ENCODE data around the gene DCAF12.
"Not testable (repeated sequence)": the region's sequence is repeated elsewhere in the genome, so short reads cannot be mapped to it uniquely, and the experiment has no call there.

DCAF12 gene

DNA sequence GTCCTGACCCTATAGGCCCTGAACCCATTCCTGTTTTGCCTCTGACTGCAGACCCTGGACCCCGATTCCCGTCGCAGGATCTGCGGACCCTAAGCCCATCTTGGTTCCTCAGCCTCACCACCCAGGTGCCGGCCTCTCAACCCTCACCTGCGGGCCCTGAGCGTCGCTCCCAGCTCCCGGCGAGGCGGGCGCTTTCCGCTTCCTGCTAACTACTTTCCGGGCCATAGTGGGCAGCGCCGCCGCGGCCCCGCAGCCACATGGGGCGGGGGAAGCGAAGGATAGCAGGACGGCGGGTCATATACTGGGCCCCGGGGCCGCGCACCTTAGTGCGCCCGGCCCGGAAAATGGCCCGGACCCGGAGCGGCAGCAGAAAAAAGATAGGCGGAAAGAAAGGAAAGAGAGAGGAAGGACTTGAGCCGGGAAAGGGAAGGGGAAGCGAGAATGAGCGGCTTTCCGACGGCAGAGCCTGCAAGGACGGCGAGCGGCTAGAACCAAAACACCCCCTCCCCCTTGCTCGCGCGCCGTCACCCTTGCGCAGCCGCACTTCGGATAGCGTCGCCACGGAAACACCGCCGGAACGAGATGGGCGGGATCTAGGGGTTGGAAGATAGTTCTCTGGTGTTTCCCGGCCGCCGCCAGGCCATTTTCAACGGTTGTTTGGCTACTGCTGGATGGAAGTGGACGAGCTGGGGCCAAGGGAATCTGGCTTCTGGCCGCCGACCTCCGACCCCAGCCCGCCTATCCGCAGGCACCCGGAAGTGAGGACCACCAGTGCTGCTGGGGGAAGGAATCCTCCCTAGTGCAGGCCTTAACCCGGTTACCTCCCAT, at the start of gene DCAF12:
Gene DCAF12, minus strand, starts transcription at position 492 of the 828 bp plus-strand sequence. Its CDS starts 267 bp downstream, at position 225.
- DNase-seq (ENCODE audit: low spot score), result peak; percentile 98

DNA sequence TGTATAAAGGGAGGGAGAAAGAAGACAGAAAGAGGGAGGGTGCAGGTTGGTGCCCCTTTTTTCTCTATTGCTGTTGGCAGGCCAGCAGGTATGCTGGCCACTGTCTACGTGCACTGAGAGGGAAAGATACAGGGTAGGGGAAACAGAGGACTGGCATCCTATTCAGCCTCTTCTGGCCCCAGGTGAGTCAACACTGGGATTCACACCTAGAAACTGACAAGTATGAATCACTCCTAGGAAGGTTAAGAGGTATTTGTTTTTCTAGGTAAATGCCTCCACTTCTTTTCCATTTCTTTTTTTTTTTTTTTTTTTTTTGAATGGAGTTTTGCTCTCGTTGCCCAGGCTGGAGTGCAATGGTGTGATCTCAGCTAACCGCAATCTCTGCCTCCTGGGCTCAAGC, 49.6 kb upstream of the DCAF12 start:
- DNase-seq (ENCODE audit: low spot score), result no peak

DNA sequence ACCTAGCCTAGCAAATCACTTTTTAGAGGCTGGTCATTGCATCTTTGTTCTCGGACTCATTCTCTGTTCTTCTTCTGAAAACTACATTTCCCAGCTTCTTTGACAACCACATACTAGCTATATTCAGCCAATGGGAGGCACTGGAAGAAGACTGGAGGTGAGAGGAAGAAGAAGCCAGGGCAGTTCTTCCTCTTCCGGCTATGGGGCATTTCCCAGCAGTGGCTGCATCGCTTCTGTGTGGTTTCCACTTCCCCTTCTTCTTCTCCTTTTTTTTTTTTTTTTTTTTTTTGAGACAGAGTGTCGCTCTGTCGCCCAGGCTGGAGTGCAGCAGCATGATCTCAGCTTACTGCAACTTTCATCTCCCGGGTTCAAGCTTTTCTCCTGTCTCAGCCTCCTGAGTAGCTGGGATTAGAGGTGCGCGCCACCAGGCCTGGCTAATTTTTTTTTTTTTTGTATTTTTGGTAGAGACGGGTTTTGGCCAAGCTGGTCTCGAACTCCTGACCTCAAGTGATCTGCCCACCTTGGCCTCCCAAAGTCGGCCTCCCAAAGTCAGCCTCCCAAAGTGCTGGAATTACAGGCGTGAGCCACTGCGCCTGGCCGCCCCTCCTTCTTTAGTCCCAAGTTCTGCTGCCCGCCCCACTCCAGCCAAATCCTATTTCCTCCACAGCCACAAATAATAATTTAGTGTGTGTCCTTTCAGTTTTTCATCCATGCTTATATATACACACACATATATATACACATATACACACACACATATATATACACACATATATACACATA, 45.4 kb upstream of the DCAF12 start:
- DNase-seq (ENCODE audit: low spot score), result no peak

DNA sequence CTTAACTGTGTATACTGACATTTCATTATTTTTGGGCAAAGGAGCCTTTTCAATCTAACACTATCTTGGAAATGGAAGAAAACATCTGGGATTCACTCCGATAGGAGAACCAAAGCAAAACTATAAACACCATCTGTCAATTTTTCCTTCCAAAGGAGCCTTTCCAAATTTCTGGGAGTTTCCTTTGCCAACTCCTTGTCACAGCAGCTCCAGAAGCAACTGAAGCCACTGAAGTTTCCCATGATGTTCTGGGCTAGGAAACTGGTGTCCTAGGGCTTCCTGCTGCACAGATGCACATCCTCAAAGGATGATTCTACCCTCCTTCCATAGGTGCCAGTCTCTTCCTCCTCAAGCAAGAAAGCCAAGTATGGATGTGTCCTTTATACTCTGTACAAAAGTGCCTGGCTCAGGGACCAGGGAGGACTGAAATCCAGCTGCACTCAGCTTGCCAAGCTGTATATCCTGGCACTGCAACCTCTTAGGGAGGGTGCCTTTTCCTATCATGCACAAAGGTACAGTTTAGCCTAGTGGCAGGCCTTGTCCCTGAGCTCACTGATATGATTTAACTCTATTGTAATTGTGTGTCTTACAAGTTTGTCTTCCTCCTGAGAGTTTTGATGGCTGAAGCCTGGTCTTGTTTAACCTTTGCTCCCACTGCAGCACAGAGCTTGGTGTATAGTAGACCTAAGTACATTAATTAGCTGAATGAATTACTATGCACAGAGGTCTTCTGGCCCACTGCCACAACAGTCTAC, 43.9 kb upstream of the DCAF12 start:
- DNase-seq (ENCODE audit: low spot score), result no peak

DNA sequence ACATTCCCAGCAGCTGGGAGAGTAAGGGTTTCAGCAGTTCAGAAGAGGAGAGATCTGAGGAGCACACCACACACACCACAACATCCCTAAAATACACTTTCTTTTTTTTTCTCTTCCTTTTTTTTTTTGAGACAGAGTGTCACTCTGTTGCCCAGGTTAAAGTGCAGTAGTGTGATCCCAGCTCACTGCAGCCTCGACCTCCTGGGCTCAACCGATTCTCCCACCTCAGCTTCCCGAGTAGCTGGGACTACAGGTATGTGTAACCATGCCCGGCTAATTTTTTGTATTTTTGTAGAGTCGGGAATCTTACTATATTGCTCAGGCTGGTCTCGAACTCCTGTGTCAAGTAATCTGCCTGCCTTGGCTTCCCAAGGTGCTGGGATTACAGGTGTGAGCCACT, 42.6 kb upstream of the DCAF12 start:
- no peak for DNase-seq (ENCODE audit: low spot score)

DNA sequence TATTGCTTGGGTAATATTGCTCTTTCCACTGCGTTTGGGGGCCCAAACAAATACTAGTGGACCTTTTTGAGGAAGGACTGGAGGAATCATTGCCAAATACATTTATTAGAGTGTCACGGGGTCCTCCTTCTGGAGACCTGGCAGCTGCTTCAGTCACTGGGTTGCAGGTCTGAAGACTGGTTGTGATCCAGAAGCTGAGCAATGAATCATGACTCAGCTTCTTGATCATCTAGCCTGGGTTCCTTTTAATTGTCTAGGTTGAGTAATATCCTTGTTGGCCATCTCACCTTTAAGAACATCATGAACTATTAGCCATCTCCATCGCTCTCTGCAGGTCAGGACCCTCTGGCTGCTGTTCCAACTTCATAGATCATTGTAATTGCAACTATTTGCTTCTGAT, 36.9 kb upstream of the DCAF12 start:
- peak; percentile 27 for DNase-seq (ENCODE audit: low spot score)

DNA sequence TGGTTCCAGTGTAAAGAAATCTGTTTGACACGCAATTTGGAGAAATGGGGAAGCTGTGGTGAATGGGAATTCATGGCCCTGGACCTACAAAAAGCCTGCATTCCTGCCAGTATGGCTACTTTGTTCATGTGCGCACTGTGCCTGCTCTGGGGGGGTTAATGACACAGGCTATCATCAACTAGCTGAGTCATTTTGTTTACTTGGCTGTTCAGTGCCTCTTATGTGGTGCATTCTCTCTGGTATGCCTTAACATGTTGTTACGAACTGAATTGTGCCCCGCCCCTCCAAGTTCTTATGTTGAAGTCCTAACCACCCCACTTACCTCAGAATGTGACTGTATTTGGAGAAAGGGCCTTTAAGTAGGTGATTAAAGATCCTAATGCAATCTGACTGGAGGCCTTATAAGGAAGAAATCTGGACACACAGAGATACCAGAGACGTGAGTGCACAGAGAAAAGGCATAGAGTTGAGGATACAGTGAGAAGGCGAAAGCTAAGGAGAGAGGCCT, 31.9 kb upstream of the DCAF12 start:
- DNase-seq (ENCODE audit: low spot score), result peak; percentile 39

DNA sequence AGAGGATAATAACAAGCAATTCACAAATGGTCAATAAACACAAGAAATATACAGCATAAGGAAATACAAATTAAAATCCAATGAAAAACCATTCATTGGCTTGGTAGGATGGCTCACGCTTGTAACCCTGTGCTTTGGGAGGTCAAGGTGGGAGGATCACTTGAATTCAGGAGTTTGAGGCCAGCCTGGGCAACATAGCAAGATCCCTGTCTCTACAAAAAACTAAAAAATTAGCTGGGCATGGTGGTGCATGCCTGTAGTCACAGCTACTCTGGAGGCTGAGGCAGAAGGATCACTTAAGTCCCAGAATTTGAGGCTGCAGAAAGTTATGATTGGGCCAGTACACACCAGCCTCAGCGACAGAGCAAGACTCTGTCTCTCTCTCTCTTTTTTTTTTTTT, 31.4 kb upstream of the DCAF12 start:
- DNase-seq (ENCODE audit: low spot score), result no peak

DNA sequence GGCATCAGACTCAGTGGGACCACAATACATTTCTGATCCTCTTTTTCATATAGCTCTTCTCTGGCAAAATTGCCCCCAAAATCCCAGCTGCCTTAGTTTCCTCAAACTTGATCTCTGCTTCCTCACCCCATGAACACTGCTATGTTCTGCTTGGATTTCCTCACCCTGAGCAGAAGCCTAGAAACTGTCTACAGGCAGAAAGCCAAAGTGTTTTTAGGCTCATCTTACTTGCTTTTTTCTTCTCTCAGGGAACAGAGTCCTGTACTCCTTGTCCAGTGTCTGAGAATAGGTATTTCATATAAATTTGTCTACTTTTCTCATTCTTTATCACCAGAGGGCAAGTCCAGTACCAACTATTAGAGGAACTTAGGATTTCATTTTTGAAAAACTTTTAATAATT, 30.8 kb upstream of the DCAF12 start:
- DNase-seq (ENCODE audit: low spot score), result no peak

DNA sequence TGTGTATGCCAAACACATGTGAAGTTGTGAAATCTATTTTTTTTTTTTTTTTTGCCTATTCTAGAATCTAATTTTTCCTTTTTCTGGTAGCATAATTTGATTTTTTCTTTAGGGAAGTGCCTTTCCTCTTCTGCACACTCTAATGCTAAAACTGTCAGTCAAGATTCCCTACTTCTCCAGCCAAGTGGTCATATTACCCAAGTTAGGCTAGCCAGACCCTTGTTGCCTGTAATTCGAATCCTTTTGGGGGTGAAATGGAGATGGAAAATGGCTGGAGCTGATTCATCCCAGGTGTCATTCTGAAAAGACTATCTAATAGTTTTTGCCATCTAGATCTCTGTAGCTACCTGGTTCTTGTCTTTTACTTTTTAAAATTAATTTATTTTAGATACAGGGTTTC, 27.6 kb upstream of the DCAF12 start:
- no peak for DNase-seq (ENCODE audit: low spot score)

DNA sequence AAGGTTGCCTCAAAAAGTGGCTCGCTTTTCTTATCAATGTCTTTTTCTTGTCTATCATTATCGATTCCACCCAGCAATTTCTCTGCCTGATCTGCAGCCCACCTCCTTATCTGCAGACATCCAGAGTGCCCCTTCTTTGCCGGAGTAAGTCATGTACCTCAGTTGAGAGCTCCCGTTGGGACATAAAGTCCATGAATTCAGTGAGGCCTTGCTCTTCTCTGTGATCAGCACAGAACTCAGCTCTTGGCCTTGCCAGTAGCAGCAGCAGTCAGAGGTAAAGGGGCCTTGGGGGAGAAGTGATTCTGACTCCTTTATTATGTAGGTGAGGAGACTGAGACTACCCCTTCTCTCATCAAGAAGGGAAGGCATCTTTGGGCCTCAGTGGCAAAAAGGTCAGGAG, 24.9 kb upstream of the DCAF12 start:
- no peak for DNase-seq (ENCODE audit: low spot score)

DNA sequence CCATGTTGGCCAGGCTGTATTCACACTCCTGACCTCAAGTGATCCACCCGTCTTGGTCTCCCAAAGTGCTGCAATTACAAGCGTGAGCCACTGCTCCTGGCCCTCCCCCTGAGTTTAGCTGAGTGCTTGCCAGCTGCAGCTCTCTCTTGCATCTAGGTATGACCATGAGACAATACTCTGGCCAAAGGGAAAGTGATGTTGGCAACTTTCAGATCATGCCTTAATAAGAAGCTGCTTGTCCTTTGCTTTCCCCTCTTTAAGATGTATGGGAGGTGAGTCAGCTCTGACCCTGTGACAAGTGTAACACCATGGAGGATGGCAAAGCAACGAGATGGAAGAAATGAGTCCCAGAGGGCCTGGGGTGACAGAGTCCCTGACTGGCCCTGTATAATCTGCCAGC, 18.7 kb upstream of the DCAF12 start:
- DNase-seq (ENCODE audit: low spot score), result no peak

DNA sequence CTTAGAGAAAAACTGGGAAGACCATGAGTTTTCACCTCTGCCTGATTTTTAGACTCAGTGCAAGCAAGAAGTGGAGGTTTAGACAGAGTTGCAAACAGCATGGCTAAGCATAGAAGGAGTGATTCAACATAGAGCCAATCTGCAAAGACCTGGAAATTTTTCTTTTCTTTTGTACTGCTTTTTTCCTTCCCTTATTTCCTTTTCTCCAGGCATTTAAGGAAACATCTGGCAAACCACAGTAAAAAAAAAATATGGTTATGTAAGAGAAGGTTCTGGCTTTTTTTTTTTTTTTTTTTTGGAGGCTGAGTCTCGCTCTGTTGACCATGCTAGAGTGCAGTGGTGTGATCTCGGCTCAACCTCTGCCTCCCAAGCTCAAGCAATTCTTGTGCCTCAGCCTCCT, 16.6 kb upstream of the DCAF12 start:
- no peak for DNase-seq (ENCODE audit: low spot score)

DNA sequence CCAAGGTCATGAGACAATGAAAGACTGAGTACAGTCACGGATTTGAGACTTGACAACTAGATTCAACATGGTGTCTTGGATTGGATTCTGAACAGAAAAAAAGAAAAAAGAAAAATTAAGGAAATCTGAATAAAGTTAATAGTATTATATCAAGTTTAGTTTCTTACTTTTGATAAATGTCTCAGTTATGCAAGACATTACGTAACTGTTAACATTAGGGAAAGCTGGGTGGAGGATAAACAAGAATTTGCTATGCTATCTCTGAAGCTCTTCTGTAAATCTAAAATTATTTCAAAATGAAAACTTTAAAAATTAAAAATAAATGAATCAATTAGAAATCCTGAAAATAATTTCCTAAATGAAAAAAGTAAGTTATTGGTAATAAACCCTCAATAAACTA, 14.4 kb upstream of the DCAF12 start:
- no peak for DNase-seq (ENCODE audit: low spot score)

DNA sequence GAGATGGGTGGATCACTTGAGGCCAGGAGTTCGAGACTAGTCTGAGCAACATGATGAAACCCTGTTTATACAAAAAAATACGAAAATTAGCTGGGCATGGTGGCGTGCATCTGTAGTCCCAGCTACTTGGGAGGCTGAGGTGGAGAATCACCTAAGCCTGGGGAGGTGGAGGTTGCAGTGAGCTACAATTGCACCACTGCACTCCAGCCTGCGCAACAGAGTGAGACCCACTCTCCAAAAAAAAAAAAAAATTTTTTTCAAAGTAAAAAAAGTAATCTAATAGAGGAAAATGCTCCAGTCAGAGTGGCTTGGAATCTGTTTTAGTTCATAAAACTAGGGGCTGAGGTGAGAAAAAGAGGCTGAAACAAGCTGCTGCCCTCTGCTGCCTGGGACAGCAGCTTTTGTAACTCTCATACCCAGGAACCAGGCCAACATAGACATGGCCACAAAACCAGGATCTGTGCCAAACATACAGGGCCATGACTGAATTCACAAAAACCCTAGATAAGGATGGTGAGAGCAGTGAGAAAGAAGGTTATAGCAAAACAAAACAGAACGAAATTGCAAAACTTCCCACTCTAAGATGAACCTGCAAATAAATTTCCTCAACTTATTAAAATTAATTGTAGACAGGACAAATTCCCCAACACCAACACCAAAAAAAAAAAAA, 13.1 kb upstream of the DCAF12 start:
- DNase-seq (ENCODE audit: low spot score), result peak; percentile 88

DNA sequence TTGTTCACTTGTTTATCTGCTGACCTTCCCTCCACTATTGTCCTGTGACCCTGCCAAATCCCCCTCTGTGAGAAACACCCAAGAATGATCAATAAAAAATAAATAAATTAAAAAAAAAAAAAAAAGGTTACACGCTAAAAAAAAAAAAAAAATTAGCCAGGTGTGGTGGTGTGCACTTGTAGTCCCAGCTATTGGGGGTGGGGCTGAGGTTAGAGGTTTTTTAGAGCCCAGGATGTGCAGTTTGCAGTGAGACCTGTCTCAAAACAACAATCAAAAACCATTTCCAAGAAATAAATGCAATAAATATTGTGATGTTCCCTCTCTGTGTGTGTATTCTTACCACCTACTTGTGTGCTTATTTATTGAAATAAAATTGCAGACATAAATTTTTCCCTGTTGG, 12.1 kb upstream of the DCAF12 start:
- not testable (repeated sequence) for DNase-seq (ENCODE audit: low spot score)

DNA sequence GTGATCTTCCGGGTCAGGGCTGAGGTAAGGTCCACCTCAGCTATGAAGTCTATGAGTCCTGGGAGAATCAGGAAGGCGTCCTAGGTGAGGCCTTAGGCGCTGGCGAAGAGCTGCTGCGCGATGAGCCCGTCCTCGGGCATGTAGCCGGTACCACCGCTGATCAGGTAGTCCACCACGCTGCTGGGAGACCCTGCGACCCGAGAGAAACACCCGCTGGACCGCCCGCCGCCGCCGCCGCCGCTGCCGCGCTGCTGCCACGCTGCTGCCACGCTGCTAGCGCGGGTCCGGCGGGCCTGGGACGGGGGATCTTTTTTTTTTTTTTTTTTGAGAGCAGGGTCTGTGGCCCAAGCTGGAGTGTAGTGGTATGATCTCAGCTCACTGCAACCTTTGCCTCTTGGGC, 8.0 kb upstream of the DCAF12 start:
- DNase-seq (ENCODE audit: low spot score), result no peak

DNA sequence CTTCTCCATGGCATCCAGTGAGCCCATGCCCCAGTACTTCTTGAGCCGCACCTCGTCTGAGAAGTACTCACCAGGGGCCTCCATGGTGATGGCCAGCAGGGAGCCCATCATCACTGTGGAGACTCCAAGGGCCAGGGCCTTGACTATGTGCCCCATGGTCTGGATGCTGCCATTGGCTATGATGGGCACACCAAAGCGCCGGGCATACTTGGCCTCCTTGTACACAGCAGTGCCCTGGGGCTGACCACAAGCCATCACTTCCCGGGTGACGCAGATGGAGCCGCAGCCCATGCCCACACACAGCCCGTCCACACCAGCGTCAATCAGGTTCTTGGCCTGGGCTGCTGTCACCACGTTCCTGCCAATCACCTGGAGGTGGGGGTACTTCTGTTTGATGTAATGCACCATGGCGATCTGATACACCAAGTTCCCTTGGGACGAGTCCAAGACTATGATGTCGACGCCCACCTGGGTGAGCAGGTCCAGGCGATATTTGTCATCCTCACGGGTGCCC, 7.0 kb upstream of the DCAF12 start:
- no peak for DNase-seq (ENCODE audit: low spot score)

DNA sequence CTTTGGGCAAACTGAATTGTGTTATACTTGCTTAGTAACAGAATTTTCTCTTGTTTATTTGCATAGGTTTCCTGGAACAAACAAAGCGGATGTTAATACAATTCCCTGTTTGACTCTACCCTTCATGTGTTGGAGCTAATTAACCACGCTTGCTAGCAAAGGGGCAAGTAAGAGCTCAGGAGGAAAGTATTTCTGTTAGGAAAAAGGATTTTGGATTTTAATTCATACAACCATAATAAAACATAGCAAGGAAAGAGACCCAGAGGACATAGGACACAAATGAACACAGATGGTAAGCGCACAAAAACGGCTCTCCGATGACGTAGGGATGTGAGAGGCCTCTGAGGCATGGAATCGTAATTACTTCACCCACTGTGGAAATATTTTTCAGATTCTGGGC, 5.1 kb upstream of the DCAF12 start:
- DNase-seq (ENCODE audit: low spot score), result no peak

DNA sequence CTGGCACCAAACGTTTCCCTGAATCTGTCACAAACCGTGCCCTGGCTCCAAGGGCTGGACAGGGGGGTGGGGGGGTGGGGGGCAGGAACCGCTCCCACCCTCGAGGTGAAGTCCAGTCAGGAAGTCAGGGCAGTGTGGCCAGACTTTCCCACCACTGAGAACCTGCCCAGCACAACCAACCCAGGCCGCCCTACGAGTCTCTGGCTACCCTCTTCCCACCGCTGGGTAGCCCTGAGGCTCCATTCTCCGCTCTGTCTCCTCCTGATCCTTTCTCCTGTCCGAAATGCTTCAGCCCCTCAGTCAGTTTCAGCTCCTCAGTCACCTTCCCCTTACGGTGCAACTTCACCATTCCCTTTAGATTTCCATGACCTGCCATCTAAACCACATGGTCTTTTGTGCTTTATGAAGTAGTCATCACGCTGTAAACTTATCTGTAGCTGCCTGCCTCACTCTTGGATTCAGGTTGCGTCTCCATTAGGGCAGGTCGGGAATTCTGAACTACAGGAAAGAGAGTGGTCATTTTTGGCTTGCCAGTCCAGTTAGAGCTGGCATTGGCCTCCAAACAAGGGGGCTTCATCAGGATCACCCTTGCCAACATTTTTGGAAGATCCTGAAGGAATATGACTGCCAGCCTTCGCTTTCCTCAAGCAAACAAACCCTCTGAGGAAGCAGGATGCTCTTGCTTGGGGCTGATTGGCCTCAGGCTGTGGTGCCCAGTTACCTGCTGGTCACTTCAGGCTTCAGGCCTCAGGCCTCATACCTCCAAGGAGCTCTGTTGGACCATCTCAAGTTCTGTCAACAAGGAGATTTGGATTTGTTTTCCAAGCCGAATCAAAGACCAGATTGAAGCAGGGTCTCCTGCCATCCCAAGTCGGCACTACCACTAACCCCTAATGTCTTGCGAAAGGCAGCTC, 794 bp upstream of the DCAF12 start:
- no peak for DNase-seq (ENCODE audit: low spot score)

Measured in AG20443 (cell line).